HG03354 (cell line): Measurements from ENCODE around the gene OTX1.

Source experiments
- ATAC-seq: cut with Tn5 transposase; IDR thresholded peaks from one replicate; pipeline ENCODE4 v1.9.1; 2021; ENCODE audit warnings: mild to moderate bottlenecking; ENCODE audit not compliant: unreplicated experiment, poor library complexity, severe bottlenecking

The OTX1 gene

GRCh38 chr2:63092857-63093256, 42.2 kb downstream of the OTX1 start:
- no peak for ATAC-seq

- ATAC-seq: no peak
These were observed 42.9 kb downstream of the OTX1 start for GRCh38 chr2:63093502-63093901.

DNA sequence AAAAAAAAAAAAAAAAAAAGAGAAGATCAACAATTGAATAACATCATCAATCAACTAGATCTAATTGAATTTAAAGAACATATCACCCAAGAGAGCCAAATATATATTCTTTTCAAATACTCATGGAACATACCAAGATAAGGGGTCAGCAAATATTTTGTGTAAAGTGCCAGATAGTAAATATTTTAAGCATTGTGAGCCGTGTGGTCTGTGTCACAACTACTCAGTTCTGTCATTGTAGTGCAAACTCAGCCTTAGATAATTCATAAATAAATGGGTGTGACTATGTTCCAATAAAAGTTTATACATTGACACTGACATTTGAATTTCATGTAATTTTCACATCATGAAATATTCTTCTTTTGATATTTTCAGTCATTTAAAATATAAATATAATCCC, 45.9 kb downstream of the OTX1 start:
- ATAC-seq: no peak

- no peak for ATAC-seq
These were observed 48.4 kb downstream of the OTX1 start for GRCh38 chr2:63099032-63099431.

- no peak for ATAC-seq
These were observed 51.3 kb downstream of the OTX1 start for GRCh38 chr2:63101954-63102353.

DNA sequence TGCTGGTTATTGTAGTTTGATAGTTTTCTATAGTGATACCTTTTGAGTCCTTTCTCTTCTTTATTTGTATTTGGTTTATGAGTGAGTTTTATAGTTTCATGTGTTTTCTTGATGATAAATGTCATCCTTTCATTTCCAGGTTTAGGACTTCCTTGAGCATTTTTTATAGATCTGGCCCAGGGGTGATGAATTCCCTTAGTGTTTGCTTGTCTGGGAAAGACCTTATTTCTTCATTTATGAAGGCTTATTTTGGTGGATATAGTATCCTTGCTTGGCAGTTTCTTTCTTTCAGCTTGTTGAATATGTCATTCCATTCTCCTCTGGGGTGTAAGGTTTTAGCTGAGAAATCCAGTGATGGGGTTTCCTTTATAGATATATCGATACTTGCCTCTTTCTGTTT, 53.9 kb downstream of the OTX1 start:
- ATAC-seq: no peak
